K562 (cell line): ENCODE results near the gene CLDN11. TPM values are rescaled to one million over a fixed set of nuclear protein-coding genes. Genes with fewer than 3 reads are reported as not detected.

ENCODE experiments used
- ATAC-seq: fragments of 200-7000 bp; cut with Tn5 transposase; 3 replicates; pipeline ENCODE4 v1.9.1; 2020; ENCODE audit warnings: moderate library complexity
- BruUV-seq: library from RNA; stranded (reverse); fragments of 400-500 nt; replicated peaks from 2 replicates; lab custom pipeline; 2021; lab: Mats Ljungman, UMichigan
- CTCF ChIA-PET: fragments of 300-600 bp; formaldehyde crosslinking; extraction: SDS; loops from one replicate; lab custom pipeline; 2021; ENCODE audit warnings: low intra/inter-chr PET ratio; lab: Yijun Ruan, JAX
- POLR2A ChIA-PET: fragments of 300-600, 350-650 bp; sonication (Branson Sonifier 250); formaldehyde crosslinking; extraction: SDS; loops from one replicate; lab custom pipeline; 2021; ENCODE audit warnings: antibody characterized with exemption, inconsistent platforms; lab: Yijun Ruan, JAX
- DNase-seq, 4 experiments: peaks; one replicate each; pipeline versions ENCODE4 v3.0.0 to v3.0.0-alpha.2; 2011 to 2018; ENCODE audit warnings: low spot score in 3 of 4, mixed read lengths in 3 of 4; ENCODE audit errors: extremely low read depth in 1 of 4
- FAIRE-seq: peaks from 2 replicates; lab custom pipeline; 2011; peaks lifted over from hg19 to GRCh38; lab: Jason Lieb, UNC
- H2AFZ ChIP-seq: 2 replicates; pipeline ENCODE4 v1.6.0; 2011; ENCODE audit warnings: low read depth, low read length, control low read depth, inconsistent platforms
- H3K27ac ChIP-seq: fragments of 200-600 bp; 3 replicates; pipeline ENCODE4 v1.8.0; 2011; ENCODE audit warnings: low read depth, mild to moderate bottlenecking, control low read depth, inconsistent platforms, low read length, moderate library complexity, mixed read lengths; ENCODE audit errors: extremely low read depth
- H3K27me3 ChIP-seq, 2 experiments: fragments of 300-600 bp in 1 of 2; 2 replicates in 1 of 2; 3 replicates in 1 of 2; pipeline versions ENCODE4 v1.6.0 to v1.8.0; 2011; ENCODE audit warnings: inconsistent platforms in 2 of 2, low read length in 2 of 2, mild to moderate bottlenecking in 1 of 2, mixed read lengths in 1 of 2, moderate library complexity in 1 of 2; ENCODE audit not compliant: control insufficient read depth in 2 of 2, insufficient read depth in 2 of 2
- H3K36me3 ChIP-seq: fragments of 300-600 bp; 3 replicates; pipeline ENCODE4 v1.8.0; 2011; ENCODE audit warnings: mild to moderate bottlenecking, low read length, inconsistent platforms; ENCODE audit not compliant: control insufficient read depth, insufficient read depth
- H3K4me1 ChIP-seq, 2 experiments: fragments of 200-600 bp in 1 of 2; replicated peaks in 1 of 2; 2 replicates in 1 of 2; 3 replicates in 1 of 2; pipeline versions ENCODE4 v1.5.1 to v1.8.0; 2011; ENCODE audit warnings: inconsistent platforms in 2 of 2, low read length in 2 of 2, mild to moderate bottlenecking in 1 of 2, mixed read lengths in 1 of 2, moderate library complexity in 1 of 2; ENCODE audit not compliant: control insufficient read depth in 2 of 2, insufficient read depth in 2 of 2
- H3K4me2 ChIP-seq: 2 replicates; pipeline ENCODE4 v1.6.1; 2011; ENCODE audit warnings: low read length, control low read depth, inconsistent platforms, mixed read lengths; ENCODE audit not compliant: insufficient read depth
- H3K4me3 ChIP-seq: fragments of 200-600 bp; sonication (generic), shearing (Covaris generic); 2 replicates; pipeline ENCODE4 v1.5.1; 2016; ENCODE audit warnings: control low read depth, inconsistent platforms
- H3K79me2 ChIP-seq: fragments of 200-600 bp; 3 replicates; pipeline ENCODE4 v1.8.0; 2011; ENCODE audit warnings: low read length, inconsistent platforms; ENCODE audit not compliant: control insufficient read depth, insufficient read depth
- H3K9ac ChIP-seq, 2 experiments: 2 replicates each; pipeline versions ENCODE4 v1.6.0 to v1.6.1; 2011; ENCODE audit warnings: low read depth in 2 of 2, low read length in 2 of 2, control low read depth in 1 of 2, inconsistent platforms in 1 of 2, mild to moderate bottlenecking in 1 of 2, mixed read lengths in 1 of 2; ENCODE audit not compliant: insufficient read depth in 1 of 2
- H3K9me1 ChIP-seq: one replicate; pipeline ENCODE4 v1.6.0; 2011; ENCODE audit warnings: inconsistent platforms, mild to moderate bottlenecking, low read length, moderate library complexity; ENCODE audit not compliant: control insufficient read depth, insufficient read depth
- H3K9me3 ChIP-seq: replicated peaks from 2 replicates; pipeline ENCODE4 v1.5.1; 2011; ENCODE audit warnings: low read depth, low read length, inconsistent platforms; ENCODE audit not compliant: control insufficient read depth, insufficient read depth
- H4K20me1 ChIP-seq: replicated peaks from 2 replicates; pipeline ENCODE4 v1.6.1; 2011; ENCODE audit warnings: low read length, inconsistent platforms, mixed read lengths; ENCODE audit not compliant: control insufficient read depth, insufficient read depth
- ATF1 ChIP-seq, 2 experiments: fragments of 450-650 bp in 1 of 2; IDR thresholded peaks; 2 replicates each; pipeline ENCODE4 v1.6.1; 2016; ENCODE audit warnings: missing compliant biosample characterization in 1 of 2, missing genetic modification characterization in 1 of 2
- CC2D1A ChIP-seq: fragments of 450-650 bp; IDR thresholded peaks from 2 replicates; pipeline ENCODE4 v1.6.1; 2017; ENCODE audit warnings: mild to moderate bottlenecking
- DPF2 ChIP-seq: fragments of 450-650 bp; IDR thresholded peaks from 2 replicates; pipeline ENCODE4 v1.6.1; 2016
- GATA2 ChIP-seq: sonication (generic); formaldehyde crosslinking; IDR thresholded peaks from 2 replicates; pipeline ENCODE4 v1.4.0; 2020; ENCODE audit warnings: mild to moderate bottlenecking, missing genetic modification reagents
- JUN ChIP-seq, 2 experiments: sonication (generic) in 1 of 2; formaldehyde crosslinking in 1 of 2; IDR thresholded peaks; 2 replicates each; pipeline versions ENCODE4 v1.6.1 to v1.8.0; 2012 to 2022; ENCODE audit warnings: borderline replicate concordance in 2 of 2, mild to moderate bottlenecking in 2 of 2, improper control_type of control experiment in 1 of 2, low read depth in 1 of 2, low read length in 1 of 2, missing genetic modification reagents in 1 of 2
- LCOR ChIP-seq: sonication (generic); formaldehyde crosslinking; IDR thresholded peaks from 2 replicates; pipeline ENCODE4 v1.8.0; 2022; ENCODE audit warnings: mild to moderate bottlenecking, missing genetic modification reagents
- MEIS2 ChIP-seq: fragments of 450-650 bp; IDR thresholded peaks from 2 replicates; pipeline ENCODE4 v1.6.1; 2014; ENCODE audit warnings: mild to moderate bottlenecking; ENCODE audit not compliant: partially characterized antibody
- NFIX ChIP-seq: fragments of 250-450 bp; sonication (Bioruptor Pico); IDR thresholded peaks from 2 replicates; pipeline ENCODE4 v1.4.0; 2020; ENCODE audit warnings: low read depth, mild to moderate bottlenecking, moderate library complexity
- SMARCA4 ChIP-seq: fragments of 450-650 bp; IDR thresholded peaks from 2 replicates; pipeline ENCODE4 v1.6.1; 2016
- TRIM28 ChIP-seq: fragments of 450-650 bp; IDR thresholded peaks from 2 replicates; pipeline ENCODE4 v1.6.1; 2017
- ZNF12 ChIP-seq: sonication (generic); formaldehyde crosslinking; IDR thresholded peaks from 2 replicates; pipeline ENCODE4 v1.4.0; 2020; ENCODE audit warnings: mild to moderate bottlenecking, missing genetic modification reagents
- in situ Hi-C: fragments of 300-500 bp; cut with MboI; formaldehyde crosslinking; loops from 4 replicates; pipeline ENCODE4 v1.15.0; 2018; ENCODE audit warnings: inconsistent platforms, mixed read lengths
- intact Hi-C: fragments of 100-400 bp; cut with micrococcal nuclease; formaldehyde crosslinking; loops from 2 replicates; pipeline ENCODE4 v1.14.2; 2022
- polyA plus RNA-seq, 8 experiments: library from polyadenylated mRNA; depleted of rRNA in 4 of 8; stranded (reverse) in 5 of 8; unstranded in 3 of 8; fragments of >200 nt; fragmentation: Nextera tagmentation in 2 of 8; fragmentation: Illumina TruSeq in 1 of 8; extraction: Ambion mirVana in 2 of 8; extraction: Trizol in 1 of 8; gene quantifications; 2 replicates each; pipeline versions ENCODE4 v1.2.1 to v1.2.3, GENCODE V29; 2011 to 2014; ENCODE audit warnings: inconsistent platforms in 1 of 8, missing spikeins in 1 of 8
- total RNA-seq, 7 experiments: library from RNA; depleted of rRNA in 6 of 7; stranded (reverse); fragments of >200 nt in 6 of 7; fragmentation: Illumina TruSeq in 2 of 7; extraction: Trizol in 2 of 7; gene quantifications; 2 replicates each; pipeline versions ENCODE4 v1.2.1 to v1.2.3, GENCODE V29; 2011 to 2021; ENCODE audit warnings: low replicate concordance in 1 of 7
- TF ChIP-seq, protein P1 (sequence below), 2 experiments: fragments of 450-650 bp in 1 of 2; sonication (generic) in 1 of 2; formaldehyde crosslinking in 1 of 2; IDR thresholded peaks in 1 of 2; conservative IDR thresholded peaks in 1 of 2; 2 replicates each; pipeline versions ENCODE4 v1.6.1 to v1.8.1; 2016 to 2023; ENCODE audit warnings: mild to moderate bottlenecking in 2 of 2, moderate library complexity in 2 of 2, inconsistent platforms in 1 of 2, missing genetic modification reagents in 1 of 2
- TF ChIP-seq, protein P2 (sequence below): sonication (generic); formaldehyde crosslinking; IDR thresholded peaks from 2 replicates; pipeline ENCODE4 v1.8.0; 2022; ENCODE audit warnings: mild to moderate bottlenecking, low read depth, missing genetic modification reagents

The CLDN11 gene
- total and polyA plus RNA-seq, 9 of the 15 experiments (the other 6 are each of a cell fraction or from before 2014, with no cell fraction given) = 0.05 to 0.41 (median 0.18) TPM; not detected in 1

DNA sequence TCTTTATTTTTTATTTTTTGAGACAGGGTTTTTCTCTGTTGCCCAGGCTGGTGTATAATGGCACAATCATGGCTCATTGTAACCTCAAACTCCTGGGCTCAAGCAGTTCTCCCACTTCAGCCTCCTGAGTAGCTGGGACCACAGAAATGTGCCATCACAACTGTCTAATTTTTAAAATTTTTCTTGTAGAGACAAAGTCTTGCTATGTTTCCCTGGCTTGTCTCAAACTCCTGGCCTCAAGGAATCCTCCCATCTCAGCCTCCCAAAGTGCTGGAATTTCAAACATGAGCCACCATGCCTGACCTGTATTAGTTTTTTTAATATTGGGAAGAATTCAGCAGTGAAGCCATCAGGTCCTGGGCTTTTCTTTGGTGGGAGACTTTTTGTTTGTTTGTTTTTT is 13.6 kb upstream of the CLDN11 start:
- no peak for DNase-seq
- no peaks in the 10 kb centered on the region for H3K4me1 ChIP-seq
- no peaks in the 10 kb centered on the region for H3K79me2 ChIP-seq
- TF ChIP-seq TRIM28 (no peak), NFIX (CRISPR knock-in tag) (no peak), CC2D1A (no peak), ZNF12 (CRISPR knock-in tag) (no peak), GATA2 (no peak), LCOR (CRISPR knock-in tag) (no peak), SMARCA4 (no peak), MEIS2 (no peak), ATF1 (CRISPR knock-in tag; IDR thresholded peaks at IDR 0.05) (no peak), ATF1 (tag; IDR thresholded peaks at IDR 0.05) (no peak), DPF2 (no peak), JUN (IDR thresholded peaks at IDR 0.05; ENCODE audit: borderline replicate concordance, low read depth, low read length) (no peak), JUN (CRISPR knock-in tag; IDR thresholded peaks at IDR 0.05; ENCODE audit: borderline replicate concordance) (no peak)
- TF ChIP-seq, protein P1, sequence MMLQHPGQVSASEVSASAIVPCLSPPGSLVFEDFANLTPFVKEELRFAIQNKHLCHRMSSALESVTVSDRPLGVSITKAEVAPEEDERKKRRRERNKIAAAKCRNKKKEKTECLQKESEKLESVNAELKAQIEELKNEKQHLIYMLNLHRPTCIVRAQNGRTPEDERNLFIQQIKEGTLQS (IDR thresholded peaks at IDR 0.05) = no peak
- TF ChIP-seq, protein P1 (CRISPR knock-in tag; conservative IDR thresholded peaks at IDR 0.05) = no peak
- TF ChIP-seq, protein P2, sequence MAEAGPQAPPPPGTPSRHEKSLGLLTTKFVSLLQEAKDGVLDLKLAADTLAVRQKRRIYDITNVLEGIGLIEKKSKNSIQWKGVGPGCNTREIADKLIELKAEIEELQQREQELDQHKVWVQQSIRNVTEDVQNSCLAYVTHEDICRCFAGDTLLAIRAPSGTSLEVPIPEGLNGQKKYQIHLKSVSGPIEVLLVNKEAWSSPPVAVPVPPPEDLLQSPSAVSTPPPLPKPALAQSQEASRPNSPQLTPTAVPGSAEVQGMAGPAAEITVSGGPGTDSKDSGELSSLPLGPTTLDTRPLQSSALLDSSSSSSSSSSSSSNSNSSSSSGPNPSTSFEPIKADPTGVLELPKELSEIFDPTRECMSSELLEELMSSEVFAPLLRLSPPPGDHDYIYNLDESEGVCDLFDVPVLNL (CRISPR knock-in tag) = no peak
- TF ChIP-seq, all 486 proteins: peak for 0
- Histone ChIP-seq H2AFZ (no peak overlapping the region), H3K9me1 (no peaks in the 10 kb centered on the region), H4K20me1 (no peaks in the 10 kb centered on the region), H3K9me3 (no peaks in the 10 kb centered on the region), H3K4me3 (no peak overlapping the region), H3K9ac (no peak overlapping the region), H3K27me3 (no peaks in the 10 kb centered on the region), H3K27ac (no peak overlapping the region), H3K4me2 (no peak overlapping the region), H3K36me3 (no peaks in the 10 kb centered on the region)
- CTCF ChIA-PET = no interaction called here
- BruUV-seq = no TSS peak
- no peak for FAIRE-seq
- POLR2A ChIA-PET = no interaction called here
- ATAC-seq = no peak
- in situ Hi-C loops = loop anchor here (10.0 kb wide), 1 partner anchor 90 kb away; no protein-coding TSS in a partner anchor
- intact Hi-C loops = no loop called here
